Ectodermal cell (in vitro differentiated cells): ENCODE measurements around the gene TBC1D8.

Source experiments
- H3K27ac ChIP-seq: 2 replicates; pipeline ENCODE4 v1.7.0; 2013; ENCODE audit warnings: mild to moderate bottlenecking, low read depth, low read length; ENCODE audit not compliant: insufficient read depth, poor library complexity, severe bottlenecking
- H3K27me3 ChIP-seq: 2 replicates; pipeline ENCODE4 v1.7.0; 2013; ENCODE audit warnings: mild to moderate bottlenecking, low read length; ENCODE audit not compliant: insufficient read depth, control insufficient read depth, poor library complexity, severe bottlenecking
- H3K36me3 ChIP-seq: one replicate; pipeline ENCODE4 v1.7.0; 2013; ENCODE audit warnings: low read length; ENCODE audit not compliant: control insufficient read depth, insufficient read depth
- H3K4me1 ChIP-seq: one replicate; pipeline ENCODE4 v1.7.0; 2013; ENCODE audit warnings: low read length; ENCODE audit not compliant: control insufficient read depth, insufficient read depth
- H3K4me3 ChIP-seq: 2 replicates; pipeline ENCODE4 v1.7.0; 2013; ENCODE audit warnings: low read depth, low read length, control low read depth; ENCODE audit not compliant: insufficient read depth
- H3K9me3 ChIP-seq: 2 replicates; pipeline ENCODE4 v1.7.0; 2013; ENCODE audit warnings: mild to moderate bottlenecking, low read length, moderate library complexity; ENCODE audit not compliant: control insufficient read depth
- WGBS, 2 experiments: methylation state at CpG; one replicate each; pipeline ENCODE4 v1.1.7; 2013; ENCODE audit warnings: missing lambda C conversion rate in 2 of 2; 5-methylcytosine and 5-hydroxymethylcytosine counted together

Gene TBC1D8

DNA sequence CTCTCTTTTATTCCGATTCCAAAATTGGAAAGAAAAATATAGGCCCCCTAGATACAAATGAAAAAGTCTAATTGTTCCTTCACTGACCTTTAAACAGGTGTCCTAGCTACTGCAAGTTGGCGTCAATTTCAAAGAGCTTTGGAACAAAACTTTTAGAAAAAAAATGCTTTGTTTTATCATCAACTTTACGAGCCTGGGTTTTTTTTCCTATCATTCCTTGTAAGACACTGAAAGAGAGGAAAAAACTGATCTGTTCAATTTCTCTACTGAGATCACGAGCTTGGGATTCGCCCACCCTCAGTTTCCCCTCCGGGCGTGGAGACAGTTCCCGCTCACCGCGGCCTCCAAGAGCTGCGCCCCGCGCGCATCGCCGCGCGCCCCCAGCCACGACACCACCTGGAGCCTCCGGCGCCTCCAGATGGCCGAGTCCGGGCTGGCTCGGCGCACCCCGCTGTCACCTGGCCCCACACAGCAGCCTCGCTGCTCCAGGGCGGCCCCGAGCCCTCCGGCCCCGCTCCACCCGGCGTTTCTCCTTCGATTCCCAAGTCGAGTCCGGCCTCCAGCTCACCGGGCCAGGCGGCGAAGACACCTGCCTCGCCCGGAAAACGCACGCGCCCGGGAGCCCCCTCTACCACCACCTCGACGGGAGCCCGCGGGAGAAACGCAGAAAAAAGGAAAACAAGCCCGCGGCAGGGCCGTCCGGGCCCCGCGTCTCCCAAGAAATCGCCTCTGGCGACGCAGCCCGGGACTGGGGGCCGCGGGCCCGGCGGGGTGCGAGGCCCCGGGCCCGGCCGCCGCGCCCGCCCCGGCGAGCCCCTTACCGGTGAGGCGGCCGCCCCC, 656 bp downstream of the TBC1D8 start:
- Histone ChIP-seq H3K4me1 (no peaks in the 10 kb centered on the region), H3K4me3 (peak overlapping the region; percentile 45), H3K27ac (no peak overlapping the region), H3K36me3 (no peaks in the 10 kb centered on the region), H3K9me3 (no peaks in the 10 kb centered on the region), H3K27me3 (peaks cover 68% of the 10 kb centered on the region)
- WGBS, 2 experiments = 4% methylated on average over 76 of the region's 76 CpGs

DNA sequence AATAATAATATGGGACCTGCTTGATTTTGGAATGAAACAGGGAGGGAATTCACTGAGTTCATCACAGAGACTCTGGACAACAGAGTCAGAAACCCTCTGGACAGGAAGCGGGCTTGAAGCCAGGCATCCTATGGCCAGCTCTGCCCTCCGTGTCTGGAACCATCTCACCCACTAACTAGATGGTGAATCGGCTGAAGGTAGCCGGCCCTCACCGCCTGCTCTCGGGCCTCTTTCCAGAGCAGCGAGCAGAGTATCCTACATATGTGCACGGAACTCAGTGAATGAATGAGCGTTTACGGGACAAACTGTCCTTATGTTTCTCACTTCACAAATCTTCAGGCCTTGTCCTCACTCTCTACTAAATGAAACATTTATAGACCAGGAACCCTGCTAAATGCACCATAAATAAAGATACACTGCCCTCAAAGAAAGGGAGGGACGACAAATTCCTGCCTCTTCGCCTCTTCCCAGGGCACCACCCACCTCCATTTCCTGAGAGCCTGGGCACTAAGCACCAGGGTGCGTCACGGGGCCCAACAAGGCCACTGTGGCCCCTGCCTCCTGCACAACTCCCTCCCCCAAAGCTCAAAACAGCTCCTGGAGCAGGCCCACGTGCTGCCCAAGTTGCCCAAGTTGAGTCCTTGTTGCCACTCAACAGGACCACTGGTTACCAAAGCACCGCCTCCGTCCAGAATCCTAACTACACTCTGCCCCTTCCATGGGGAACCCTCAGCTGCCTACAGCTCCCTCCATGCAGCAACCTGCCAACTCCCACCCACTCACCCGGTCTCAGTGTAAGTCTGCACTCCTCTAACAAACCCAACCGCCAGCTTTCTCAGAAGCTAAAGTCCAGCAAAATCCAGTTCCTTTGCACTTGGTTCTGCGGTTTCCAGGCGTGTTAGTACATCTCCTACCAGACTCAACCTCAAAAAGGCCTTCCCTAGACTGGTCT, 1.7 kb downstream of the TBC1D8 start:
- H3K27ac ChIP-seq = no peak overlapping the region
- H3K9me3 ChIP-seq = no peaks in the 10 kb centered on the region
- no peaks in the 10 kb centered on the region for H3K4me1 ChIP-seq
- 86 to 88% methylated on average over 21 of the region's 21 CpGs for WGBS, 2 experiments
- H3K4me3 ChIP-seq = no peak overlapping the region
- no peaks in the 10 kb centered on the region for H3K36me3 ChIP-seq
- H3K27me3 ChIP-seq = peaks cover 63% of the 10 kb centered on the region

DNA sequence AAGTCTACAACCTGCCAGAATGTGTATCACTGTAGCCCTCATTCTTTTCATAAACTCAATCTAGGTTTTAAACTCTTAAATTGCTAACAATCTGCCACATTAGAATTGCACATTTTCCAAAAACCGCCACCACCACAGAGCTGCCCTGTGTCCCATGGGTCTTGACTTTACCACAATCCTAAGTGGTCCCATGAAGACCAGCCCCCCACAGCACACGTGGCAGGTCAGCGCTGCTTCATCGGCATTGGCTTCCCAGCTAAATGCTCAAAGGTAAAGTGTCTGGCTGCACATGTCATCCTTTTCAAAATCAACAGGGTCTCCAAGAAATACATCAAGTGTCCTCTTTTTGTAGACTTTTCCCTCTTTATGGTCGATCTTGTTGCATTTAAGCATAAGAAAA, 2.4 kb downstream of the TBC1D8 start:
- no peaks in the 10 kb centered on the region for H3K36me3 ChIP-seq
- H3K9me3 ChIP-seq = no peaks in the 10 kb centered on the region
- peaks cover 56% of the 10 kb centered on the region for H3K27me3 ChIP-seq
- no peak overlapping the region for H3K4me3 ChIP-seq
- H3K27ac ChIP-seq = no peak overlapping the region
- WGBS, 2 experiments = 89 to 91% methylated on average over 5 of the region's 5 CpGs
- no peaks in the 10 kb centered on the region for H3K4me1 ChIP-seq

DNA sequence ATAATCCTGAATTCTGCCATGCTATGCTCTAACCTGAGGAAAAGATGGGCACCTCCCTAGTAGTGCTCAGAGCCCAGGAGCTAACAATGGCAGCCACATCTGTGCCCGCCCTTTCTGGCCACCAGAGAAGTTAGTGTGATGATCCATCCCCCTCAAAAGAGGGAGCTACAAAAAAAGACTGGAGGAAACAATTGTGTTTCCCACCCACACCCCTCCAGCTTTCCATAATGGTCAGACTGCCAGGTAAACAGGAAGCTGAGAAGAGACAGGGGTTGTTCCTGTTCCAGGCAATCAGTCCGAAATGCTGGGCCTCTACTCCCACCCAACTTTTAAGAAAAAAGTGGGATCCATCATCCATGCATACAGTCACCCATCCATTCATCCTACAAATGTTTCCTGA, 3.2 kb downstream of the TBC1D8 start:
- Histone ChIP-seq H3K4me1 (no peaks in the 10 kb centered on the region), H3K4me3 (no peak overlapping the region), H3K36me3 (no peaks in the 10 kb centered on the region), H3K27me3 (peaks cover 48% of the 10 kb centered on the region), H3K27ac (no peak overlapping the region), H3K9me3 (no peaks in the 10 kb centered on the region)
- 33 to 47% methylated on average over 2 of the region's 2 CpGs for WGBS, 2 experiments

DNA sequence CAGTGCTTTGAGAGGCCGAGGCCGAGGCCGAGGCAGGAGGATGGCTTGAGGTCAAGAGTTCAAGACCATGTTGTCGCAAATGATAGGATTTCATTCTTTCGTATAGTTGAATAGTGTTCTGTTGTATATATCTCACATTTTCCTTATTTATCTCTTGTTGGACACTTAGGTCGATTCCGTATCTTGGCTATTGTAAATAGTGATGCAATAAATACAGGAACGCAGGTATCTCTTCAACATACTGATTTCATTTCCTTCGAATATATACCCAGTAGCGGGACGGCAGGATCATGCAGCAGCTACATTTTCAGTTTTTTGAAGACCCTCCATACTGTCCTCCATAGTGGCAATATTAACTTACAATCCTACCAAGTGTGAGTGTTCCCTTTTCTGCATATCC, 4.1 kb downstream of the TBC1D8 start:
- H3K36me3 ChIP-seq = no peaks in the 10 kb centered on the region
- 92 to 94% methylated on average over 11 of the region's 11 CpGs for WGBS, 2 experiments
- H3K27ac ChIP-seq = no peak overlapping the region
- H3K4me1 ChIP-seq = no peaks in the 10 kb centered on the region
- H3K27me3 ChIP-seq = peaks cover 39% of the 10 kb centered on the region
- no peak overlapping the region for H3K4me3 ChIP-seq
- no peaks in the 10 kb centered on the region for H3K9me3 ChIP-seq

DNA sequence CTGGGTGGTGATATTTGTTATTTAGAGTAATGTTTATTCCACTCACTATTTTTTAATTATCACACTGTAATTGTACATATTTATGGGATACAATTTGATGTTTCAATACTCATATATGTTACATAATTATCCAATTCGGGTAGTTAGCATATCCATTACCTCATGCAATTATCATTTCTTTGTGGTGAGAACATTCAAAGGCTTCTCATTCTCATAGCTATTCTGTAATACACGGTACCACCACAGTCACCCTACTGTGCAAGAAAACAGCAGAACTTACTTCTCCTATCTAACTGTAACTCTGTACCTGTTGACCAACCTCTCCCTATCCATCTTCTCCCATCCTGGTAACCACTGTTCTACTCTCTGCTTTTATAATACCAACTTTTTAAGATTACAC, 4.6 kb downstream of the TBC1D8 start:
- Histone ChIP-seq H3K4me3 (no peak overlapping the region), H3K36me3 (no peaks in the 10 kb centered on the region), H3K27me3 (peaks cover 33% of the 10 kb centered on the region), H3K9me3 (no peaks in the 10 kb centered on the region), H3K4me1 (no peaks in the 10 kb centered on the region), H3K27ac (no peak overlapping the region)
- 82 to 91% methylated on average over 2 of the region's 2 CpGs for WGBS, 2 experiments

DNA sequence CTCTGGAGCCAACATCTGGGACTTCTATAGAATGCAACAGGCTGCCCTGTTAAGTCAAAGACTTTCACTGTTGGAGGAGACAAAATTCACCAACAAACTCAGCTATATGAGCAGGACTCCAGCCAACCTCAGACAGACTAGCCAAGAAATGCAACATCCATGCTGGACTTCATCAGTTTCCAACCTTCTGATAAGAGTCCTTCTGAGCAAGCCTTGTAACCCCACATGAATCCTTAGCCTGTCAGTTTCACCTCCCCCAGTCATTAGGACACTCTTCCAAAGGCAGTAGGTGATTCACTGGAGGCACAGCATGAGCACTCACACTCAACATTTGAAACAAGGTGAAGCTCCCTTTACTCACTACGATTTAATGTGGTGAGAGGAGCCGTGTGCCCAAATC, 5.8 kb downstream of the TBC1D8 start:
- Histone ChIP-seq H3K27me3 (peaks cover 28% of the 10 kb centered on the region), H3K27ac (no peak overlapping the region), H3K4me1 (no peaks in the 10 kb centered on the region), H3K4me3 (no peak overlapping the region), H3K9me3 (no peaks in the 10 kb centered on the region), H3K36me3 (no peaks in the 10 kb centered on the region)
- 34 to 42% methylated on average over 2 of the region's 2 CpGs for WGBS, 2 experiments

DNA sequence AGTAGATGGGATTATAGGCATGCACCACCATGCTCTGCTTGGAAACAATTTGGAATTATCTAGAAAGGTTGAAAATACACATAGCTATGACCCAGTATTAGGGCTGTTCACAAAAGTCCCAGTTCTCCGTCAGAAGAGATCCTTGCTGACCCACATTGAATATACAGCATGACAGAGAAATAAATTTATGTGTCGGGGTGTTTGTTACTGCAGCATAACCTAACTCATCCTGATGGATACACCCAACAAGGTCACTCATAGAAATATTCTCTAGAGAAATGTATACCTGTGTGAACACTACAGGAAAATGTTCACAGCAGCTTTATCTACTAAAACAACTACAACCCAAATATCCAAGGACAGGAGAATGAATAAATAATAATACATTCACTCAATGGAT, 9.0 kb downstream of the TBC1D8 start:
- H3K27ac ChIP-seq = no peak overlapping the region
- H3K36me3 ChIP-seq = no peaks in the 10 kb centered on the region
- no peaks in the 10 kb centered on the region for H3K9me3 ChIP-seq
- H3K4me1 ChIP-seq = no peaks in the 10 kb centered on the region
- no peak overlapping the region for H3K4me3 ChIP-seq
- H3K27me3 ChIP-seq = no peaks in the 10 kb centered on the region
- 100% methylated on average over 1 to 2 of the region's 2 CpGs for WGBS, 2 experiments

DNA sequence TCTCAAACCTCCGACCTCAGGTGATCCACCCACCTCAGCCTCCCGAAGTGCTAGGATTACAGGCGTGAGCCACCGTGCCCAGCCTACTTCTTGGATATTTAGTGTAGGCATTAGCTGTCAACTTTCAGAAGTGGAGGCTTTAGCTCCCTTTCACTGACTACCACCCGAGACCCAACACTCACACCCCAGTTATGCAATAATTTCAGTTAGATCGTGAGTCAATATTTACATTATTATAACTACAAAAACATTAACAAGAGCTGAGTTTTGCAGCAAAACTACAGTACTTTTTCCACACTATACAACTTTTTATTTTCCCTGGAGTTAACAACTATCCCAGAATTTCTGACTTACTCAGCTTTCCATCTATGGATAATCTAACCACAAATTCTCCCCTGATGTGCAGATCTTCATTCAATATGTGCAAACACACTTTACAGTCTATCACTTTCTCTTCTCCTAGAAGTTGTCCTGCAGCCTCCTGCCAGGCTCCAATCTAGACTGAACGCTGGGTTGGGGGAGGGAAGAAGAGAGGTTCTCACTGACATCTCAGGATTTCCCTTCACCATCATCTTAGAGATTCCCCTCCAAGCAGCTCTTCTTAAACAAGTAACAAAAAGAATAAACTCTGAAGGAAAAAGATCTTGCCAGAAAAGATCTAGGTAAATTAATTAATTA, 10.1 kb downstream of the TBC1D8 start:
- H3K4me1 ChIP-seq = no peaks in the 10 kb centered on the region
- no peaks in the 10 kb centered on the region for H3K36me3 ChIP-seq
- no peak overlapping the region for H3K27ac ChIP-seq
- no peaks in the 10 kb centered on the region for H3K9me3 ChIP-seq
- no peak overlapping the region for H3K4me3 ChIP-seq
- 88 to 92% methylated on average over 6 to 7 of the region's 7 CpGs for WGBS, 2 experiments
- H3K27me3 ChIP-seq = no peaks in the 10 kb centered on the region

DNA sequence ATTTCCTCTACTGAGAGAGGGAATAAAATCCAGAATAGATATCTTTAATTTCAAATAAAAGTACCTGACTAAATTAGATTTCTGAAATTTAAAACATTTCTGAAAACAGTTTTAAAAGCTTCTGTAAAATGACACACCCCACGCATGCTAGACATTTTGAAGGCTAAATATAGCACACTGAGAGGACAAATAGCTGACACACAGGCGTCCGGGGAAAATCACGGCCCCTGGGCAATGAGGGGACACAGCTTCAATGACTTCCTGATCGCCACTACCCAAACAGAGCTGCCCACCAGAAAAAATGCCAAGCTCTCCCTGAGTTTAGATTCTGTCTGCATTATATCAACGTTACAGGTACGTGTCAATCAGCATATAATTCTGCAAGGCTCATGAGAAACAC, 10.9 kb downstream of the TBC1D8 start:
- no peaks in the 10 kb centered on the region for H3K27me3 ChIP-seq
- WGBS, 2 experiments = 93 to 95% methylated on average over 7 of the region's 7 CpGs
- H3K4me1 ChIP-seq = no peaks in the 10 kb centered on the region
- H3K9me3 ChIP-seq = no peaks in the 10 kb centered on the region
- H3K4me3 ChIP-seq = no peak overlapping the region
- H3K27ac ChIP-seq = no peak overlapping the region
- no peaks in the 10 kb centered on the region for H3K36me3 ChIP-seq
